ENCODE data around the gene MALT1.

Gene MALT1

GRCh38 chr18:58674159-58674558 lies 2.9 kb downstream of the MALT1 start:
- TF ChIP-seq, protein P1, sequence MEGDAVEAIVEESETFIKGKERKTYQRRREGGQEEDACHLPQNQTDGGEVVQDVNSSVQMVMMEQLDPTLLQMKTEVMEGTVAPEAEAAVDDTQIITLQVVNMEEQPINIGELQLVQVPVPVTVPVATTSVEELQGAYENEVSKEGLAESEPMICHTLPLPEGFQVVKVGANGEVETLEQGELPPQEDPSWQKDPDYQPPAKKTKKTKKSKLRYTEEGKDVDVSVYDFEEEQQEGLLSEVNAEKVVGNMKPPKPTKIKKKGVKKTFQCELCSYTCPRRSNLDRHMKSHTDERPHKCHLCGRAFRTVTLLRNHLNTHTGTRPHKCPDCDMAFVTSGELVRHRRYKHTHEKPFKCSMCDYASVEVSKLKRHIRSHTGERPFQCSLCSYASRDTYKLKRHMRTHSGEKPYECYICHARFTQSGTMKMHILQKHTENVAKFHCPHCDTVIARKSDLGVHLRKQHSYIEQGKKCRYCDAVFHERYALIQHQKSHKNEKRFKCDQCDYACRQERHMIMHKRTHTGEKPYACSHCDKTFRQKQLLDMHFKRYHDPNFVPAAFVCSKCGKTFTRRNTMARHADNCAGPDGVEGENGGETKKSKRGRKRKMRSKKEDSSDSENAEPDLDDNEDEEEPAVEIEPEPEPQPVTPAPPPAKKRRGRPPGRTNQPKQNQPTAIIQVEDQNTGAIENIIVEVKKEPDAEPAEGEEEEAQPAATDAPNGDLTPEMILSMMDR (IDR thresholded peaks at IDR 0.05; ENCODE audit: borderline replicate concordance, insufficient read depth, low read depth, low read length) = no peak
- H3K4me3 ChIP-seq (ENCODE audit: low read depth, low read length) = no peak overlapping the region

- TF ChIP-seq, protein P1 (IDR thresholded peaks at IDR 0.05; ENCODE audit: borderline replicate concordance, insufficient read depth, low read depth, low read length) = no peak
- no peak overlapping the region for H3K4me3 ChIP-seq (ENCODE audit: low read depth, low read length)
Observed at GRCh38 chr18:58674863-58675472, 3.7 kb downstream of the MALT1 start.

GRCh38 chr18:58676270-58676669 lies 5.0 kb downstream of the MALT1 start:
- TF ChIP-seq, protein P1 (IDR thresholded peaks at IDR 0.05; ENCODE audit: borderline replicate concordance, insufficient read depth, low read depth, low read length) = no peak

GRCh38 chr18:58682429-58683069 lies 11.3 kb downstream of the MALT1 start:
- TF ChIP-seq, protein P1 (IDR thresholded peaks at IDR 0.05; ENCODE audit: borderline replicate concordance, insufficient read depth, low read depth, low read length) = no peak
- no peak overlapping the region for H3K4me3 ChIP-seq (ENCODE audit: low read depth, low read length)

More at GRCh38 chr18:58676270-58676669, 5.0 kb downstream of the MALT1 start:
- H3K4me3 ChIP-seq (ENCODE audit: low read depth, low read length) = no peak overlapping the region

GRCh38 chr18:58687871-58688308 lies 16.6 kb downstream of the MALT1 start:
- no peak overlapping the region for H3K4me3 ChIP-seq (ENCODE audit: low read depth, low read length)
- TF ChIP-seq, protein P1 (IDR thresholded peaks at IDR 0.05; ENCODE audit: borderline replicate concordance, insufficient read depth, low read depth, low read length) = no peak

- TF ChIP-seq, protein P1 (IDR thresholded peaks at IDR 0.05; ENCODE audit: borderline replicate concordance, insufficient read depth, low read depth, low read length) = no peak
Observed at GRCh38 chr18:58690259-58690658, 19.0 kb downstream of the MALT1 start.

GRCh38 chr18:58691256-58691655 lies 20.0 kb downstream of the MALT1 start:
- TF ChIP-seq, protein P1 (IDR thresholded peaks at IDR 0.05; ENCODE audit: borderline replicate concordance, insufficient read depth, low read depth, low read length) = no peak

More at GRCh38 chr18:58690259-58690658, 19.0 kb downstream of the MALT1 start:
- no peak overlapping the region for H3K4me3 ChIP-seq (ENCODE audit: low read depth, low read length)

More at GRCh38 chr18:58691256-58691655, 20.0 kb downstream of the MALT1 start:
- no peak overlapping the region for H3K4me3 ChIP-seq (ENCODE audit: low read depth, low read length)
